Hepatocyte (in vitro differentiated cells): ENCODE measurements around the gene ZNF10.

Source experiments
- CTCF ChIP-seq: fragments of 200-600 bp; sonication (generic); IDR thresholded peaks from 2 replicates; pipeline ENCODE4 v1.5.1; 2016; ENCODE audit warnings: antibody characterized with exemption, mild to moderate bottlenecking; ENCODE audit not compliant: poor library complexity
- EZH2phosphoT487 ChIP-seq: fragments of 200-600 bp; sonication (generic); IDR thresholded peaks from one replicate; pipeline ENCODE4 v1.6.1; 2018; ENCODE audit warnings: antibody characterized with exemption, mild to moderate bottlenecking, low read depth, moderate library complexity; ENCODE audit not compliant: unreplicated experiment, severe bottlenecking

- no peak for TF ChIP-seq CTCF
- no peak for TF ChIP-seq EZH2phosphoT487
These were observed 924 bp upstream of the ZNF10 start for GRCh38 chr12:133129368-133130037.
